OCI-LY1 (cell line): ENCODE data around the gene LAMB3.

Experiments
- H2AFZ ChIP-seq: fragments of 200-600 bp; sonication (generic), shearing (Covaris generic); 2 replicates; pipeline ENCODE4 v1.6.0; 2014; ENCODE audit warnings: antibody characterized with exemption, mild to moderate bottlenecking, low read length
- H3F3A ChIP-seq: fragments of 200-600 bp; sonication (generic), shearing (Covaris generic); 2 replicates; pipeline ENCODE4 v1.6.0; 2014; ENCODE audit warnings: mild to moderate bottlenecking, antibody characterized with exemption, low read length, moderate library complexity; ENCODE audit not compliant: insufficient read depth
- H3K27ac ChIP-seq: fragments of 200-600 bp; sonication (generic); 2 replicates; pipeline ENCODE4 v1.5.1; 2014; ENCODE audit warnings: low read length, mixed run types, mild to moderate bottlenecking, low read depth; ENCODE audit not compliant: poor library complexity, severe bottlenecking
- H3K27me3 ChIP-seq: fragments of 200-600 bp; sonication (generic); 2 replicates; pipeline ENCODE4 v1.6.0; 2014; ENCODE audit warnings: antibody characterized with exemption, mild to moderate bottlenecking, low read length, moderate library complexity; ENCODE audit not compliant: insufficient read depth
- H3K36me3 ChIP-seq: fragments of 200-600 bp; sonication (generic); 2 replicates; pipeline ENCODE4 v1.6.1; 2014; ENCODE audit warnings: mild to moderate bottlenecking, antibody characterized with exemption, low read length, moderate library complexity, mixed read lengths; ENCODE audit not compliant: insufficient read depth
- H3K4me1 ChIP-seq: fragments of 200-600 bp; sonication (generic); 2 replicates; pipeline ENCODE4 v1.5.1; 2014; ENCODE audit warnings: mild to moderate bottlenecking, low read length, moderate library complexity; ENCODE audit not compliant: insufficient read depth, severe bottlenecking
- H3K4me2 ChIP-seq: fragments of 200-600 bp; sonication (generic), shearing (Covaris generic); 2 replicates; pipeline ENCODE4 v1.6.1; 2014; ENCODE audit warnings: low read length
- H3K4me3 ChIP-seq: fragments of 200-600 bp; sonication (generic); 2 replicates; pipeline ENCODE4 v1.5.1; 2014; ENCODE audit warnings: low read length, low read depth, mild to moderate bottlenecking, mixed read lengths; ENCODE audit not compliant: poor library complexity, severe bottlenecking
- H3K79me2 ChIP-seq: fragments of 200-600 bp; shearing (Covaris generic); 2 replicates; pipeline ENCODE4 v1.6.1; 2016; ENCODE audit warnings: mixed run types, low read length, mixed read lengths; ENCODE audit not compliant: insufficient read depth
- H3K9ac ChIP-seq: fragments of 200-600 bp; sonication (generic), shearing (Covaris generic); 2 replicates; pipeline ENCODE4 v1.6.1; 2014; ENCODE audit warnings: mild to moderate bottlenecking, low read length, mixed read lengths
- H3K9me2 ChIP-seq: fragments of 200-600 bp; sonication (generic), shearing (Covaris generic); 2 replicates; pipeline ENCODE4 v1.6.1; 2014; ENCODE audit warnings: low read depth, mild to moderate bottlenecking, low read length, mixed read lengths
- H3K9me3 ChIP-seq: fragments of 200-600 bp; shearing (Covaris generic); 2 replicates; pipeline ENCODE4 v1.6.1; 2014; ENCODE audit warnings: low read length, mixed read lengths
- H4K20me1 ChIP-seq: fragments of 200-600 bp; sonication (generic), shearing (Covaris generic); 2 replicates; pipeline ENCODE4 v1.6.0; 2016; ENCODE audit warnings: mild to moderate bottlenecking, low read length; ENCODE audit not compliant: insufficient read depth
- CTCF ChIP-seq: fragments of 200-600 bp; sonication (generic), shearing (Covaris generic); IDR thresholded peaks from 2 replicates; pipeline ENCODE4 v1.5.1; 2017; ENCODE audit warnings: mild to moderate bottlenecking, antibody characterized with exemption, low read length, moderate library complexity, mixed read lengths
- EZH2 ChIP-seq: fragments of 200-600 bp; sonication (generic), shearing (Covaris generic); IDR thresholded peaks from 2 replicates; pipeline ENCODE4 v1.8.0; 2017; ENCODE audit warnings: borderline replicate concordance, mixed run types, mild to moderate bottlenecking, antibody characterized with exemption, low read length, moderate library complexity, mixed read lengths

Gene LAMB3

GRCh38 chr1:209630383-209631225 lies 21.6 kb downstream of the LAMB3 start:
- Histone ChIP-seq H4K20me1 (no peaks in the 10 kb centered on the region), H3K9me3 (no peaks in the 10 kb centered on the region), H3K9me2 (no peaks in the 10 kb centered on the region), H3K27me3 (peaks cover 3% of the 10 kb centered on the region; the same call in 1 of the 2 replicates), H2AFZ (no peak overlapping the region), H3K79me2 (no peaks in the 10 kb centered on the region), H3K9ac (no peak overlapping the region), H3K27ac (no peak overlapping the region), H3K4me2 (no peak overlapping the region), H3K4me1 (no peaks in the 10 kb centered on the region), H3K4me3 (no peak overlapping the region), H3K36me3 (no peaks in the 10 kb centered on the region), H3F3A (no peaks in the 10 kb centered on the region)
- TF ChIP-seq CTCF (no peak), EZH2 (no peak)

- no peaks in the 10 kb centered on the region for H3K9me3 ChIP-seq
- no peaks in the 10 kb centered on the region for H3K79me2 ChIP-seq
- no peak overlapping the region for H3K4me3 ChIP-seq
- H3K4me1 ChIP-seq, result no peaks in the 10 kb centered on the region
- H3K27ac ChIP-seq, result no peak overlapping the region
- H3K36me3 ChIP-seq, result no peaks in the 10 kb centered on the region
- no peaks in the 10 kb centered on the region for H4K20me1 ChIP-seq
- H3K9me2 ChIP-seq, result no peaks in the 10 kb centered on the region
- H3K9ac ChIP-seq, result no peak overlapping the region
- TF ChIP-seq EZH2 (no peak), CTCF (no peak)
- peaks cover 3% of the 10 kb centered on the region; the same call in 1 of the 2 replicates for H3K27me3 ChIP-seq
- H2AFZ ChIP-seq, result no peak overlapping the region
- H3F3A ChIP-seq, result no peaks in the 10 kb centered on the region
- H3K4me2 ChIP-seq, result no peak overlapping the region
Measured at GRCh38 chr1:209629621-209630382, 22.4 kb downstream of the LAMB3 start.

- Histone ChIP-seq H3K27ac (no peak overlapping the region), H3K4me3 (no peak overlapping the region), H3K9me3 (no peaks in the 10 kb centered on the region), H3F3A (no peaks in the 10 kb centered on the region), H3K4me2 (no peak overlapping the region), H4K20me1 (no peaks in the 10 kb centered on the region), H3K79me2 (no peaks in the 10 kb centered on the region), H3K4me1 (no peaks in the 10 kb centered on the region), H2AFZ (no peak overlapping the region), H3K27me3 (peaks cover 7% of the 10 kb centered on the region; the same call in 1 of the 2 replicates), H3K36me3 (no peaks in the 10 kb centered on the region), H3K9ac (no peak overlapping the region), H3K9me2 (no peaks in the 10 kb centered on the region)
- TF ChIP-seq CTCF, result no peak
- TF ChIP-seq EZH2, result no peak
Measured at GRCh38 chr1:209628618-209629299, 23.5 kb downstream of the LAMB3 start.
